Fibroblast of skin of left biceps (primary cell): ENCODE results near the gene CARD14.

Source experiments
- DNase-seq, 2 experiments: peaks; one replicate each; pipeline ENCODE4 v3.0.0-alpha.2; 2013; ENCODE audit warnings: low read depth in 2 of 2

CARD14 gene

DNA sequence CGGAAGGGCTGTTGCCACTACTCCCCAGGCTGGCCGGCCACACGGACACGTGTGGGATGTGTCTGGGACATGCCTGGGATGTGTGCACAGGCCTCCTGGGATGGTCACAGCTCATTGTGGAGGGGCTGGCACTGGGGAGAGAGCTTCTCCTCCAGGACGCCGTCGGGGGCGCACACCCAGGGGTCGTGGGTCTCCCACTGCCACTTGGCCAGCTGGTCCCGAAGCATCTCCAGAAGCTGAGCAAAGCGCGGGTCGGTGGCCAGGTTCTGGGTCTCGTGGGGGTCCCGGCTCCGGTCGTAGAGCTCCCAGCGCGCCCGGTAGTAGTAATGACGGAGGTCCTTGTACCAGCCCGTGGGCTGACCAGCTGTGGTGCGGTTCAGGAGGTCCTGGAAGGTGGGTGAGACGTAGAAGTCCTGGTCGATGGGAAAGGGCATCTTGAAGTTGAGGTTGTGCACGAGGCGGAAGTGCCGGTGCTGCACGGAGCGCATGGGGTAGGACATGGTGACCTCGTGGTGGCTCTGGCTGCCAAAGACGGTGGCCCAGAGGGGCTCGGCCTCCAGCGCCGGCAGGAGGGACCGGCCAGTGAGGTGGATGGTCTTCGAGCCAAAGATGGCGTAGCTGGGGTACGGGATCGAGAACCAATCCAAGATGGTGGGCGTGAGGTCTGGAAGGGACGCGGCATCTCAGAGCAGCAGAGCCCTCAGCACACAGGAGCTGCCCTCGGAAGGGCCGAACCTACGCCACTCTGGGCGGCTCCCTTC lies 40.7 kb downstream of the CARD14 start:
- no peak for DNase-seq

DNA sequence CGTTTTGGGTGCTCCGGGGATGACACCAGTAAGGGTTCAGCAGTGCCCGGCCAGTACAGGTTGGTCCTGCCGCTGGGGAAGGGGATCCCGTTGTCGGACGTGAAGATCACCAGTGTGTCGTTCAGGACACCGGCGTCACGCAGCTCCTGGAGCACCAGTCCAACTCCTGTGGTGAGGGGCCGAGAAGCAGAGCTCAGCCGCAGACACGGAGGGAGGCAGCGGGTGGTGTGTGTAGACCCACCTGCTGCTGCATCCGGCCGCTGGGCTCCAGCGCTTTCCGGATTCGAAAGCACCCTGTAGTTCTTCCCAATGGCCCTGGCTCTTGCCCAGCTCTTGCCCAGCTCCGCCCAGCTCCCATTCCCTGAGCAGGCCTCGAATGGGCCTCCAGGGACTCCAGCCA lies 42.3 kb downstream of the CARD14 start:
- no peak for DNase-seq

DNA sequence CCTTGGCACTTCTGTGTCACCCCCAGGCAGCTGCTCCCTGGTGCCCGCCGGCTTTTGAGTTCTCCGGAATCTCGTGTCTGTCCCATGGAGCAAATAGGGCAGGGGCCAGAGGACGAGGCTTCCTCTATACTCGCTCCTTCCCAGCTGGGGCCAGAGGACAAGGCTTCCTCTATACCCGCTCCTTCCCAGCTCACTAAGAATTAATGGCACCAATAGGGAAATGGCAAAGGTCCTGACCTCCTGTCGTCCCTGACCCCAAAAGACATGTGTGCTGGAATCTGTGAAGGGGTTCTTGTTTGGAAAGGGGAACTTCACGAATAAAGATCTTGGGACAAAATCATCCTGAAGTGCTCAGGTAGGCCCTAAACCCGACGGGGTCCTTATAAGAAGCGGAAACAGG lies 42.7 kb downstream of the CARD14 start:
- DNase-seq: no peak

- DNase-seq: no peak
Measured at GRCh38 chr17:80212962-80213642, 43.3 kb downstream of the CARD14 start.

GRCh38 chr17:80213643-80213975 lies 43.8 kb downstream of the CARD14 start:
- DNase-seq: no peak

DNA sequence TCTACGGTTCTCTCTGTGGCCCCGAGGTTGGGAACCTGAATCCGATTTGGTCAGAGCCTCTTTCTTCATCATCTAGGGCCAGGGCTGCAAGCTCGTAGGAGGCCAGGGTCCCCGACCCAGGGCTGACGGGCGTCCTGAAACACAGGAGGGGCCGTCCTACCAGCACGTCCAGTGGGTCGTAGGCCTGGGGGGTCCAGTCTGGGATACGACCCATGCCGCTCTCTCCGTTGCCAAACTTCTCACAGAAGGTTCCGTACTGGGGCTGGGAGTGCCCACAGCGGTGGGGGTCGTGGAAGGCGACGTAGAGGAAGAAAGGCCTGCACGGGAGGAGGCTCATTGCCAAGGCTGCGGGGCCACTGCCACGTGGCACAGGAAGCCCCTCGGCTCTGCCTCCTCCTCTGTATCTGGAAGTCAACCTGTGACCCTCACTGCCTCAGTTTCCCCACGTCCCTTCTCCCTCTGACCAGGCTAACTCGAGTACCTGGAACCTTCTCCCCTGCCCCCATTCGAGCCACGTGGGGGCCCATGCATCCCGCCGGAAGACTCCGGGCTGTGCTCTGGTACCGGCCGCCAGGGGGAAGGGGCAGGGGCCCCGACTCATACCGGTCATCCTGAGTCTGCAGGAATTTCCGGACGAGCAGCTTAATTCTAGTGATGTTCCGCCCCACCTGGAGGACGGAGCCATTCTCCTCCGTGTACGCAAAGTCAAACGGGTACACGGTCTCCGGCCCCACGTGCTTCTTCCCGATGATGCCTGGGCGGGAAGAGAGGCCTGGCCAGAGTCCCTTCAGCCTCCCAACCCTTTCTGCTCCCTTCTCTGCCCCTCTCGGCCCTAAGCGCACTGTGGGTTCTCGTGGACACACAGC lies 44.4 kb downstream of the CARD14 start:
- DNase-seq: no peak

DNA sequence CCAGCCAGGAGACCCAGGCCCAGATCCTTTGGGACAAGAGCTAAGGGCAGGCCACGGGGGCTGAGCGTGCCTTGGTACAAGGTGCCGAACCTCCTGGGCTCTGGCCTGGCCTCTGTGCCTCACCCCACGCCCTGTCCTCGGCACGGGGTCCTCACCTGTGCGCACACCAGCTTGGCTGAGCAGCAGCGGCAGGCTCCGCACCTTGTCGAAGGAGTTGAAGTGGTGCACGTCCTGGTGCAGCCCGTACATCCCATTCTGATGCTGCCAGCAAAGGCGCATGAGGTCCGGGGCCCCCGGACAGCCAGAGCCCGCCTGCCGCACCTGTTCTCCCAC lies 45.0 kb downstream of the CARD14 start:
- DNase-seq: no peak

GRCh38 chr17:80216473-80217456 lies 46.9 kb downstream of the CARD14 start:
- no peak for DNase-seq

DNA sequence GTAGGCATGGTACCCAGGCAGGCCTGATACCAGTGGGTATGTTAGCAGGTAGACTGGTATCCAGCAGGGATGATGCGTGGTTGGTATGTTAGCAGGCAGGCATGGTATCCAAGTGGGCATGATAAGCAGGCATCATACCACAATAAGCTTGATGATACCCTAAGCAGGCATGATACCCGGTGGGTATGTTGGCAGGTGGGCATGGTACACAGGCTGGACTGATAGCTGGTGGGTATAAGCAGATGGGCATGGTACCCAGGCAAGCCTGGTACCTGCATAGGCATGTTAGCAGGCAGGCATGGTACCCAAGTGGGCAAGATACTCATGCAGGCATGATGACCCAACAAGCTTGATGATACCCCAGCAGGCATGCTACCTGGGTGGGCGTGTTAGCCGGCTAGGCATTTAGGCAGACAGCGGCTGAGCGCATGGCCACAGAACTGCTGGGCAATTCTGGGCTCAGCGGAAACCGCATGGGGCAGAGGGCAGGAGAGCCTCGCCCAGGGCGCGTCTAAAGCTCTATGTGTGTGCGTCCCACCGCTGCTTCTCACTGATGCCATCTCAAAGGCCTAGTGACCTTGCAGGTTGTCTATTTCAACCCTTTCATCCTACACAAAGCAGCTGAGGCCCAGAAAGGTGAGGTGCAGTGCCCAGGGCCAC lies 48.0 kb downstream of the CARD14 start:
- DNase-seq: no peak

DNA sequence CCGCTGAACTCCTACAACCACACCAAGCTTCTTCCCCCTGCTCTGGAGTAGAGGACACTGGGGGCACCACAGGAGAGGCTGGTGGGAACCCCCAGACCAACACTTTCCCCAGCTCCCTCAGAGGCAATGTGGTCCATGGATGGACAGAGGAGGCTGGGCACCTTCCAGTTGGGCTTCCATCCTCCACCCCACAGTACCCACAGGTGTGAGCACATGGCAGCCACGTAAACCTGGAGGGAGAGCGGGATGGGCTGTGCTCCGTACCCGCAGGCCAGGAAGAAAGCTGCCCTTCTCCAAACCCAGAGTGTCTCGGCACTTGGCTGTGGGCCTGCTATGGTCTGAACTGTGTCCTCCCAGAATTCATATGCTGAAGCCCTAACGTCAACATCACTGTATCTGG lies 48.6 kb downstream of the CARD14 start:
- no peak for DNase-seq

GRCh38 chr17:80219013-80219762 lies 49.4 kb downstream of the CARD14 start:
- DNase-seq: peak; percentile 30 to 33

DNA sequence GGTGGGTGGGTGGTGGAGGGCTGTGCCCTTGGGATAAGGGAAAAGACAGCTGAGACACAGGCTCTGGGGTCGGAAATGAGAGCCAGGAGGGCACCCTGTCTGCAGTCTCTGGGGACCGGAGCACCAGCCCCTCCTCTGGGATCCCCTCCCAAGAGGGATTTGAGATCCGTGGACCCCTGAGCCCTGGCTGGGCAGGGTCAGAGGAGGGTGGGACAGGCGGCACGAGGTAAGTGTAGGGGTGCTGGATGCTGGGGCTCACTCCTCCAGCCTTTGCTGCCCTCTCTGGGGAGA lies 49.9 kb downstream of the CARD14 start:
- no peak for DNase-seq

GRCh38 chr17:80220054-80220735 lies 50.4 kb downstream of the CARD14 start, which contains the start of the genes SGSH and SLC26A11:
Gene SGSH, minus strand, starts transcription at chr17:80220333. Its CDS starts 20 bp downstream, at chr17:80220313.
Gene SLC26A11, plus strand, starts transcription at chr17:80220427. Its CDS starts 1,134 bp downstream, at chr17:80221561.
- no peak for DNase-seq

- no peak for DNase-seq
Measured at GRCh38 chr17:80220736-80221215, 50.9 kb downstream of the CARD14 start.

DNA sequence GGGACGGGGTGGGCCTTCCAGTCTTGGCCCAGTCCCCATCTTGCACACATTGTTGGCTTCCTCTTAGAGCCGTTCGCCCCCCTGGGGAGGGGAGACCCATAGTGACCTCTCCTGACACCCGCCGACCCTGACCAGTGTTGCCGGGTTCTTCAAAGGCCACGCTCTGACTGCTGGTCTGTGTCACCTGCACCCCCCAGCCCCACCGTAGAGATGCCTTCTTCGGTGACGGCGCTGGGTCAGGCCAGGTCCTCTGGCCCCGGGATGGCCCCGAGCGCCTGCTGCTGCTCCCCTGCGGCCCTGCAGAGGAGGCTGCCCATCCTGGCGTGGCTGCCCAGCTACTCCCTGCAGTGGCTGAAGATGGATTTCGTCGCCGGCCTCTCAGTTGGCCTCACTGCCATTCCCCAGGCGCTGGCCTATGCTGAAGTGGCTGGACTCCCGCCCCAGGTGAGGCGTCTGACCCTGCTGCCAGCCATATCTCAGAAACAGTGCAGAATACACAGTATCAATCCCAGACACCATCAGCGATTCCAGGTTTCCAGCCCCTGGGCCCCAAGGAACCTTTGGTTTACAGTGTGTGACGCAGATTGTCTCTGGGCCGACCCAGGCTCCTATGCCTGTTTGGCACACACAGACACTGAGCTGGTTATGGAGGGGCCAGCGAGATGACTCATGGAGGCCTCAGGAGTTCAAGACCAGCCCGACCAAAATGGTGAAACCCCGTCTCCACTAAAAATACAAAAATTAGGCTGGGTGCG lies 51.7 kb downstream of the CARD14 start:
- DNase-seq: no peak

- DNase-seq: no peak
Measured at GRCh38 chr17:80222376-80223141, 52.7 kb downstream of the CARD14 start.

DNA sequence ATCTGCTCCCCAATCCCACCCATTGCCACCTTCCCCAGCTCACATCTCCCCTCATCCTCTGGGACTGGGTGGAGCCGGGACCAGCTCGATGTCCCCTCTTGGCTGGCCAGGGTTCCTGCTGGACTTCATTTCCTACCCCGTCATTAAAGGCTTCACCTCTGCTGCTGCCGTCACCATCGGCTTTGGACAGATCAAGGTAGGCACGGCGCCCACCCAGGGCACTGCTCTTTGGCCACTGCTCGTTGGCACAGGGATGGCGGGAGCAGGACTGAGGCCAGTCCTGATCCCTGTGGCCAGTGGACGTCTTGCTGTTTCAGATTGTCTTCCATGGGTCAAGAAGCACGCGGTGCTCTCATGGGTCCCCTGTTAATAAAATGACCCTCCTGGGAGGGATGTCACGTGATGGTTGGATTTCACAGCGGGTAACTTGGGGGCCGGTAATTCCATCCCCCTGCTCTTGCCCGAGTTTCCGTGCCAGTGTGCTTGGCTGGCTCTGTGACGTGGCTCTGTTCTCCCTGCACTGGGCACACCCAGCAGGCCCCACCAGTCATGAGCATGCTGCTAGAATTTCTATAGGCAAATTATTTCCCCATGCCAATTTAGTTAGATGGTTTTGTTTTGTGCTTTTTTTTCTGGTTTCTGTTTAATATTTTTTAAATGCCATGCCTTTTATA lies 53.4 kb downstream of the CARD14 start:
- DNase-seq: no peak
